Measurements from ENCODE around the gene EIF5AL1.
A peak's percentile ranks its signal among the peaks of the same experiment; 100 is the strongest.

The EIF5AL1 gene

GRCh38 chr10:79487296-79488194 is 24.8 kb upstream of the EIF5AL1 start:
- peak; percentile 75 for DNase-seq (ENCODE audit: low read depth)
- no peak overlapping the region for H3K4me3 ChIP-seq (ENCODE audit: low read depth, low read length)
- TF ChIP-seq CTCF (conservative IDR thresholded peaks at IDR 0.05; ENCODE audit: low read depth, low read length), result peak; percentile 83

DNA sequence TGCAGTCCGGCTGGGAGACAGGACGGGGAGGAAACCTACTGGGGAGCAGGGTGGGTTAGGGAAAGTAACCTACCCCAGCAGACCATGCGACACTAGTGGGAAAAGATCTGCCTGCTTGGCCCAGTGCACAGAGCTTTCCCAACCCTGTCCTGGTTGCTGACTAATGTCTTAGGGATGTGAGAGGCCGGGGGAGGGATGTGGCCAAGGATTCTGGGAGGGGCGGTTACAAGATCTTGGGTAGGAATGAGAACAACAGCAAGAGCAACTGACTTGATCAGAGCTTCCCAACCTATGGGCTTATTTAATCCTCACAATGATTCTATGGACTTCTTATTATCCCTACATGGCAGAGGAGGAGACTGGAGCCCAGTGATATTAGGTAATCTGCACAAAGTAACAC is 24.0 kb upstream of the EIF5AL1 start:
- TF ChIP-seq CTCF (conservative IDR thresholded peaks at IDR 0.05; ENCODE audit: low read depth, low read length), result no peak
- no peak overlapping the region for H3K4me3 ChIP-seq (ENCODE audit: low read depth, low read length)
- DNase-seq (ENCODE audit: low read depth), result peak; percentile 94

GRCh38 chr10:79488870-79489269 is 23.5 kb upstream of the EIF5AL1 start:
- TF ChIP-seq CTCF (conservative IDR thresholded peaks at IDR 0.05; ENCODE audit: low read depth, low read length), result no peak
- H3K4me3 ChIP-seq (ENCODE audit: low read depth, low read length), result no peak overlapping the region
- no peak for DNase-seq (ENCODE audit: low read depth)

DNA sequence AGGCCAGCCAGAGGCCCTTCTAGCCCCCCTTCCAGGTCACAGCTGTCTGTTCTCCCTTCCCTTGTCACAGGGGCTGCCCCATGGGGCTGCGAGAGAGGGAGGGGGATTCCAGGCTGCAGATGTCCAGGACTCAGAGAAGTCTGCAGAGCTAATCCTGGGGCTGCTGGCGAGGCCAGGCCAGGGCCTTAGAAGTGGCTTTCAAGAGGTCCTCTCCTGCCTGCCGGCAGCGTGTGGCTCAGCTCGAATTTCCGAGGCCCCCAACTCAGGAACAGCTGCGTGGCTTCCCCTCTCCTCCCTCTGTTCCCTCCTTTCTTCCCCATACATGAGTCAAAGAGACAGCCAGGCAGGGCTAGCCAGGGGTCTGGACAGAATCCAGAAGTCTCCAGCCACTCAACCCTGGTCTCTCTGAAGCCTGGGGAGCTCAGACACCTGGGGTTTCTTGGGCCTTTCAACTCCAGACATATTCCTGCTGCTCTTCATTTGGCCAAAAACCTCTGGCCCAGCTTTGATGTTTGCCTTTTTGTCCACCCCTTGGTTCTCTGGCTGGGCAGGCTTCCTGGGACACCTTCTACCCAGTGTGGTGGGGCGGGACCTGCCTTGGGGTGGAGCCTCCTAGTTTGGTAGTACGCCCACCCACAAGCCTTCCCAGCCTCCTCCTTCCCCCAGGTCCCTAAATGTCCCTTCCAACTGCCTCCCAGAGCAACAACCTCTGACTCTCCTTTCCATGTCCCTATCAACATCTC is 21.8 kb upstream of the EIF5AL1 start:
- peak; percentile 70 for DNase-seq (ENCODE audit: low read depth)
- TF ChIP-seq CTCF (conservative IDR thresholded peaks at IDR 0.05; ENCODE audit: low read depth, low read length), result no peak
- no peak overlapping the region for H3K4me3 ChIP-seq (ENCODE audit: low read depth, low read length)

DNA sequence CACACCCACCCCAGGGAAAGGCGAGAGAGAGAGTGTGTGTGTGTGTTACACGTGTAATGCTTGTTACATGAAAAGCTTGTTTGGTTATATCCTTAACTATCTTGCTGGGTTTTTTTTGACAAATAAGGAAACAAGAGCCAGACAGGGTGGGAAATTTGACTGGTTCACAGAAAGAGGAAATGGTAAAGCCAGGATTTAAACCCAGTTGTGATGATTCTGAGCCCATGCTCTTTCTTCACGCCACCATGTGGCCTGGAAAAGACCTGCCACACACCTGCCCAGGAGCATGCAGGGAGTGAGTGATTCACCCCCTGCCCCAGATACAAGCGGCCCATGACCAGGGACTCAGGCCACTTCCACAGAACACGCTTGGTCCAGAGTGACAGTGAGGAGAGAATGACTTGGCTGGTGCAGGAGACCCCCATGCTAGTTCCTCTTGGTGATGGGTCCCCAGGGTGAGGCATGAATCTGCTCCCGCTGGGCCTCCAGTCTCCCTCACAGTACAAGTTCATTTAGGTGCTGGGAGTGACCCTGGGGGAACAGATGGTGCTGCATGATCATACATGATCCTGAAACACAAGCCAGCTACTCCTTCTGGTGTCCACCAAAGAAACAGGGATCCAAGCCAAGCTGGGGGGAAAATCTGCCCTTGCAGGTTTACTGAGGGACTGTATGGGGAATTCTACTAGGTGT is 21.0 kb upstream of the EIF5AL1 start:
- DNase-seq (ENCODE audit: low read depth), result no peak
- TF ChIP-seq CTCF (conservative IDR thresholded peaks at IDR 0.05; ENCODE audit: low read depth, low read length), result peak; percentile 16
- no peak overlapping the region for H3K4me3 ChIP-seq (ENCODE audit: low read depth, low read length)

- no peak for DNase-seq (ENCODE audit: low read depth)
- no peak overlapping the region for H3K4me3 ChIP-seq (ENCODE audit: low read depth, low read length)
- TF ChIP-seq CTCF (conservative IDR thresholded peaks at IDR 0.05; ENCODE audit: low read depth, low read length), result no peak
These were observed 20.1 kb upstream of the EIF5AL1 start for GRCh38 chr10:79492256-79492655.
